Hypothalamus (tissue), 51 donors: Measurements from ENCODE around the gene BHLHA15.

Source experiments
- DNase-seq, 51 donors: peaks; one replicate each; lab custom pipeline; 2025; lab: John Stamatoyannopoulos, UW

The BHLHA15 gene

GRCh38 chr7:98211221-98211675, at the start of gene BHLHA15:
Gene BHLHA15, plus strand, starts transcription at chr7:98211439. Its CDS starts 871 bp downstream, at chr7:98212310.
- DNase-seq = peak in 1 of 51 donors; percentile 29

DNA sequence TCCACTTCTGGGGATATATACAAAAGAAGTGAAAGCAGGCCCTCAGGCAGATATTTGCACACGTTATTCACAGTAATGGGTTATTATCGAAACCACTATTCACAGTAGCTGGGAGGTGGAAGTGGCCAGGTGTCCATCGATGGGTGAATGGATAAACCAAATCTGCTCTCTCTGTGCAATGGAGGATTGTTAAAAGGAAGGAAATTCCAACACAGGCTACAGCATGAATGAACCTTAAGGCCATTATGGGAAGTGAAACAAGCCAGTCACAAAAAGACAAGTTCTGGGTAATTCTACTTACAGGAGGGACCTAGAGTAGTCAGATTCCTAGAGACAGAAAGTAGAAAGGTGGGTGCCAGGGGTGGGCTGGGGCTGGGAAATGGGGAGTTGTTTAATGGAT, 48.5 kb upstream of the BHLHA15 start:
- DNase-seq = no peak

DNA sequence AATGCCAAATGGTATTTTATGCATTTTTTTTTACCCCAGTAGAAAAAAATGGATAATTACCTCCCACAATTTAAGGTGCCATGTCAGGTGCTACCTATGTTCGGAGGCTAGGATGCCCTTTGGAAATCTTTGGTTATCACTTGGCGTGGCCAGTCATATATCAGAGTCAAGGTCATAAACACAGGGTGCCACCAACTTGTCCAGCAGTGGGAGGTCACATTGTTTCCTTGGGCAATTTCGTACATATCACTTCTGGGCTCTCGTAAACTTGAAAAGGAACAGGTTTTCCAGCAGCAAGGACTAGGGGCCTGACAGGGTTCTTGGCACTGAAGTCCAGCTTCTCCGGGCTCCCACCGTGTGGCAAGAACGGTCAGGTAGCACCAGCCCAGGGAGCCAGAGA, 48.0 kb upstream of the BHLHA15 start:
- DNase-seq = no peak

GRCh38 chr7:98163704-98164494, 47.3 kb upstream of the BHLHA15 start:
- DNase-seq = peak in 4 of 51 donors; percentile 4 to 31 (median 18)

GRCh38 chr7:98165827-98166667, 45.2 kb upstream of the BHLHA15 start:
- peak in 27 of 51 donors; percentile 8 to 66 (median 28) for DNase-seq

DNA sequence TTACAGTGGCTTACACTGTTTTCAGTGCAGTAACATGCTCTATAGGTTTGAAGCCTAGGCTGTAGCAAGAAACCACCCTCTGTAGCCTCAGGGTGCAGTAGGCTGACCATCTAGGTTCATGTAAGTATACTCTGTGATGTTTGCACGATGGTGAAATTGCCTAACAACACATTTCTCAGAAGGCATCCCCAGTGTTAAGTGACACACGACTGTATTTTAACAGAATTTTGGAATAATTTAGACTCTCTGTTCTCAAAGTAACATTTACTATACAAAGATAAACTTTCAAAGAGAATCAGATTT, 44.6 kb upstream of the BHLHA15 start:
- DNase-seq = no peak

DNA sequence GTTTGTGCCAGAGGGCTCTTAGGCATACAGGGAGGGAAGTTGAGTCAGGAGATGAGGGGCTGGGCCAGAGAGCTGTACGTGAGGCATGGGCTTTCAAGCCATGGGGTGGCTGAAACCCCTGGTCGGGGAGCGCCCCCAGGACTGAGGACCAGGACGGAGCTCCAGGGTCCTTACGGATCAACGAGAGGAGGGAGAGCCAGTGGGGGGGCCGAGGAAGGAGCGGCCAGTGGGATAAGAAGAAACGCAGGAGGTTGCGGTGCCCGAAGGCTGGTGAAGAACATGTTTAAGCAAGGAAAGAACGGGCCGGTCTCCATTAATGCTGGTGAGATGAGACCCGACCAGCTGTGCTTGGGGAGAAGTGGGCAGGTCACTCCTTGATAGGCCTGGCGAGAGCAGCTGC, 43.6 kb upstream of the BHLHA15 start:
- DNase-seq = no peak

DNA sequence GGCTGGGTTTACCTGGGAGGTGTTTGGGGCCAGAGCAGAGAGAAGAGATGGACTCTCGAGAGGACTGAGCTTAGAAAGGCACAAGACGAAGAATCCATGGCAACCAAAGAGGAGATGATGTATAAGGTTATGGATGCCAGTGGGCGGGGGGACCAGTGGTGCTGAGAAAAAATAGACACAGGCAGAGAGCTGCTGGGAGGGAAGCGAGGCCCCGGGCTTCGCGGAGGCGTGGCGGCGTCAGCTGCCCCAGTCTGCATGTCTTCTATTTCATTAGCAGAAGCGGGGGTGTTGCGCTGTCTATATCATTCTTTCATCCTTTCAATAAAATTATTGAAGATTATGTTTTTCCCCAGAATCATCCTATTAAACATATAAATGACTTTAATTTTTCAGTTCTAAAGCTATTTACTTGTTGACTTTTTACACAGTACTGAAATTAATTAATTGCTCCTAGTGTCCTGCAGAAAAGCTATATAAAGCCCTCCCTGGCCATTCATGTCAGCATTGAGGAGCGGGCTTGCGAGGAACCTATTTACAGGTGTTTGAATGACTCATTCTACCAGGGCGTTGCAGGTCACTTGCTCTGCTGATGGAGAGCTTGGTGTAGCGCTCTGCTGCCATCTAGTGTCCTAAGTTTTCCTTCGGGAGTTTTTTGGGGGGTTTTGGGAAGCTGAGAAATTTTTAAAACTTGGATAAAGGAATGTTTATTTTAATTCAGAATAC, 42.9 kb upstream of the BHLHA15 start:
- peak in 26 of 51 donors; percentile 10 to 62 (median 40) for DNase-seq

- no peak for DNase-seq
These were observed 42.2 kb upstream of the BHLHA15 start for GRCh38 chr7:98168904-98169621.

DNA sequence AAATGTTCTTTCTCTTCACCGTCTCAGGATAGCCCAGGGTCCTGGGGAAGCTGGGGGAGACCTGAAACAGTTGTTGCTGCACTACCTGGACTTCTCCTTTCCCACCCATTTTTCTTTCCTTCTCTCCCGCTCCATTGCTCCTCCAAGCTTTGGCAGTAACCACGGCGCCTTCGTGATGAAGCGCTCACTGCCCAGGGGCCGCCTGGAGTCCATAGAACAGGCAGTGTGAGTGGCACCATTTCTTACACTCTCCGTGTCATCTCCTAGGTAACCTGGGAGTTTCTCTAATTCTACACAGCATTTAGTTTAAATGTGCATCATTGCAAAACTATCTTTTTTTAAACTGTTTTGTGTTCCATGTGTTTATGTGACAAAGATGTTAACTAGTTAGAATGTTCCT, 40.3 kb upstream of the BHLHA15 start:
- DNase-seq = peak in 11 of 51 donors; percentile 8 to 42 (median 25)

DNA sequence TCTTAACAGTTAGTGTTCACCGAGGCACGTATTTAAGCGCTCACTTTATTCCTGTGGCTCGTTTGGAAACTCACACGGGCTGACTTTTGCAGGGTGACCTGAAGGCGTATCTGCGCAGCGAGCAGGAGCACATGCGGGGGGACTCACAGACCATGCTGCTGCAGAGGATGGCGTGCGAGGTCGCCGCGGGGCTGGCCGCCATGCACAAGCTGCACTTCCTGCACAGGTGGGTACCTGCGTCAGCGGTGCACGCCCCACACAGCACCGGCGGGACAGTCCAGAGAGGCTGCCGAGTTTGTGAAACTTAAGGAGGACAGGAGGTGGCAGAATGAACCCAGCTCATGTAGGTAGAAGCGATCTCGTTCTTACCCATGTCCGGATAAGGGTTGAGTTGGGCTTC, 39.8 kb upstream of the BHLHA15 start:
- no peak for DNase-seq

DNA sequence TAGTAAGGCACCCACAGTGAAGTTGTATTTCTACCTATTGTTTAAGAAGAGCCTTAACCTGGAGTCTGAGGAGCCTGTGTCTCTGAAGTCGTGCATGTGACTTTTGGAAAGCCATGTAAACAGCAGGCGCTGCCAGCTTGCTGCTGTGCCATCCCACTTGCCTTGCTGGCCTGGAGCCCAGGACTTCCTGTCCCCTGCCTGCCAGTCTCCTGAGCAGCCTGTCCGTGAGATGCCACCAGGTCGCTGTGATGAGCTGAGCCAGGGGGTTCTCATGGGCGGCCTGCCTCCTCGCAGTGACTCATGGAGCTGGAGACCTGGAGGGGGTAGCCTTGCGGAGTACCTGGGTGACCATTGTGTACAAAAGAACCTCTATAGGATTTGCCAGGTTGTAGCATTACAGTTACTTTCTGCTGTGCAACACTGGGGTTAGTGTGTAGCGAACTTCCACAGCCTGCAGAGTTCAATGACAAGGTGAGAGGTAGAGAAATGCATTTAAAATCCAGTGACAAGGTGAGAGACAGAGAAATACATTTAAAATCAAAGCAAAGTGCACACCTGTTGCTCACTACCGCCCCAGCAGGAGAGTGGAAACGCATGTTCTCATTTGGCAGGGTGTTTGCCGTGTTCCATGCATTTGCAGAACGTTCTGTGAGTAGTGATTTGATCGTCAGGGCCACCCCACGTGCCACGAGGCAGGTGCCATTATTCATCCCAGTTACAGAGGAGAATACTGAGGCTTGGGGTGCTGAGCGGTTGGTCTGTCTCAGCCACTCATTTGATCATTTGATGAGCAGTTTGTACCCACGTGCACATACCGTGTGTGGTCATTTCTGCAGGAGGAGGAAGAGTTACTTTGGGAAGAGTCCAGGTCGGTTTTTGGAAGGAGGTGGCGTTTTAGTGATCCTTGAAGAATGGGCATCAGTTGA, 36.6 kb upstream of the BHLHA15 start:
- DNase-seq = peak in 27 of 51 donors; percentile 11 to 81 (median 34)

DNA sequence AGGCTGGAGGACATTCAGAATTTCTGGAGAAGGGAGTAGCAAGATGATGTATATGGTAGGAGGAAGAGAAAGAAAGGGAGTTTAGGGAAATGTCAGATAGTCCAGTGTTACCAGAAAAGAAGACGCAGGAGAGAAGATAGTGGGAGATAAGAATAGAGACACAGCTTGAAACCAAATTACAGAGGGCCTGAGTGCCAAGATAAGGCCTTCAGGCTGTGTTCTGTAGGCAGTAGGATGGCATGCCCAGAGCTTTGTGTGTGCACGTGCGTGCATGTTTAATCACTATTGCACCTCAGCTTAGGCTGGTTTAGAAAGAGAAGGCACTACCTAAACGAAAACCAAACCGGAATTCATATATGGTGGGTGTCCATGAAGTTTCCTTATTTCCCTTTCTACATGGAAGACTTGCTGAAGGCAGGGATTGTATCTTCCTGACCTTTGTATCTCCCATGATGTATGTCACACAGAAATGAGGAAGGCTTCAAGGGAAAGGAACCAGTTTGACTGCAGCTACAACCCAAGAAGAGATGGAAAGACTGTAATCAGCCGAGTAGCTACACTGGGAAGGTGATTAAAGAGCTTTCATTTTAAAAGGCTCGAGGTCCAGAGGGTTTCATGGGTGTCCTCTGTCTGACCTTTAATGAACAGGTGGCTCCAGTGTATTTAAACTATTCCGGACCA, 35.8 kb upstream of the BHLHA15 start:
- no peak for DNase-seq

- no peak for DNase-seq
These were observed 33.7 kb upstream of the BHLHA15 start for GRCh38 chr7:98177553-98177952.

DNA sequence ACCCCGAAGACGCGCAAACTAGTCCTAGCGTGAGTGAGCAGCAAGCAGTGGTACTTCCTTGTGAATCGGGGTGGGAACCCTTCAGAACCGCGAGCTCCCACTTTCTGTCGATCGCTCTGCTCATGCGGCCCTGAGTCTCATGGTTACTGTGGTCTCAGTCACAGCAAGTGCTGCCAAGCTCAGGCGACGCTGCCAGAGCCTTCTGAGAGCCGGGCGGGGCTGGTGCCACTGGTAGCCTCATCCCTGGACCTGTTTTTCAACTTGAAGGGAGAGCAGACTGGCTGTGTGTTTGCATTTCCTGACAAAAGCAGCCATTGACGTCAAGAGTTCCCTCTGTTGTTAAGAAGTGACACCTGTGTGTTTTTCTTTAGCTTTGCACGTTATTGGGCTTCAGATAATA, 32.9 kb upstream of the BHLHA15 start:
- DNase-seq = peak in 42 of 51 donors; percentile 18 to 89 (median 64)

DNA sequence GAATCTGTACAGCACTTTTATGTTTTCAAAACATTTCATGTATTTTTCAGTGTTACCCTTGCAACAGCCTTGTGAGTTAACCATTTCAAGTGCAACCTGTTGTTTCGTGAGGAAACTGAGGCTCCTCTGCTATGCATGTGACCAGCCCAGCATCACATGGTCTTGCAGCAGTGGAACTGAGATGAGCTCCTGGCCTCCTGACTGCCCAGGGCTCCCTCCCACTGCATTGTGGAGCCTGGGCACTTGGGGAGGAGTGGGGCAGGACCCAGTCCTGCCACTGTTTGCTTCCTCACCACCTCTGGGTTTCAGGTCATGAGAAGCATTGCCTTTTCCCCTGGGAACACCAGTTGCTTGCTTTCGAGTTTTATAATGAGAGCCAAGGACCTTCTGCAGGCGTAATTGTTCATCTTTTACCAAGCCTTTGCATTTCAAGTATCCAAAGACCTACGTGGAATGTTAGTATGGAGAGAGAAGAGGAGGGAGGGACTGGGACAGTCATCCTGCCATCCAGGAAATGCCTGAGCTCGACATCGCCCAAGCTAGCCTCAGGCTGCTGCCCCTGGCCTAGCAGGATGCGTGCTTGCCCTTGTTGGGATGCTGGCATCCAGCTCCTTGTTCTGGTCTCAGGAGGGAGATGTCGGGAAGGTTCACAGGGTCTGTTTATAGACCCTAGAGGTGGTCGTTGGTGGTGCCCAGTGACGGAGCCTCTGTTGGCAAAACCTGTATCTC, 32.3 kb upstream of the BHLHA15 start:
- DNase-seq = no peak

DNA sequence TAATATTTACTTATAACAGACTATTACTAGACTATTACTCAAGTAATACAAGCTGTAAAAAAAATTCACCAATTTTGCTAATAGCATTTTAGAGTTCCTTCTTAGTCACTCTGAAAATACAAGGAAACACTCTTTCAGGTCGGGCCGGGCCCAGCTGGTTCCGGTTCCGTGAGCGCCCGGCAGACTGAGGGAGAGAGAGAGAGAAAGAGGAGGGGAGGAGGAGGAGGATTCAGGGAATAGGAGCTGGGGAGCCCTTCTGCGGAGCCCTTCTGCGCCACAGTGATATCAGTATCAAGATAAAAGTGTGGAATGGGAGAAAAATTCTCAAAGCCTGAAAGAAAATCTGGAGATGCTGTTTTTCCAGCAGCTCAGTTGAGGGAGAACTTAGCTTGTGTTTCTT, 30.5 kb upstream of the BHLHA15 start:
- DNase-seq = no peak

- no peak for DNase-seq
These were observed 26.1 kb upstream of the BHLHA15 start for GRCh38 chr7:98185101-98185500.
